Loucy (cell line): ENCODE data around the gene DBN1.

Source experiments
- CTCF ChIP-seq: fragments of 200-600 bp; sonication (generic); conservative IDR thresholded peaks from 2 replicates; pipeline ENCODE4 v1.5.1; 2014; ENCODE audit warnings: mild to moderate bottlenecking, antibody characterized with exemption, low read length
- EZH2phosphoT487 ChIP-seq: fragments of 200-600 bp; IDR thresholded peaks from 2 replicates; pipeline ENCODE4 v1.6.1; 2018; ENCODE audit warnings: antibody characterized with exemption, mild to moderate bottlenecking, moderate library complexity, borderline replicate concordance

DNA sequence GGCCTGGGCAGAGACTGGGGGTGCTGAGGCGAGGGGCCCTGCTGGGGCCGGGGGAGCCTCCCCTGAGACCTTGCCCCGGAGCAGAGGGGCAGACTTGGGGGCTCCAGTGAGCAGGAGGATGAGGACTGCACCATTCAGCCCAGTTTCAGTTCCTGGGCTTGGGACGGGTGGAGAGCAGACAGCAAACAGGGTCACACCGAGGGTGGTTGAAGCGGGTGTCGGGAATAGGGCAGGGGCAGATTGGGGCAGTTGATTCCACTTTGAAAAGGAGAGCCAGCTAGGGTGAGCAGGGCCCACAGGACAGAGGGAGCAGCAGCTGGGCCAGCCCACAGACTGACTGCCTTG lies 42.5 kb downstream of the DBN1 start:
- TF ChIP-seq CTCF (no peak), EZH2phosphoT487 (no peak)
